Testis (tissue), 3 donors: ENCODE results near the gene HBA2. TPM values are rescaled to one million over a fixed set of nuclear protein-coding genes. Genes with fewer than 3 reads are reported as not detected.
"Not testable (repeated sequence)": the region's sequence is repeated elsewhere in the genome, so short reads cannot be mapped to it uniquely, and the experiment has no call there.

Source experiments
- DNase-seq: peaks from one replicate; pipeline ENCODE4 v3.0.0-alpha.2; 2019
- H3K27ac ChIP-seq, 2 donors: fragments of 200-600 bp; sonication (generic); one replicate each; pipeline ENCODE4 v1.5.1; 2019
- H3K27me3 ChIP-seq: fragments of 200-600 bp; sonication (generic); one replicate; pipeline ENCODE4 v1.5.1; 2019
- H3K36me3 ChIP-seq: fragments of 200-600 bp; sonication (generic); one replicate; pipeline ENCODE4 v1.5.1; 2017; ENCODE audit warnings: low read depth; ENCODE audit errors: missing control alignments
- H3K4me1 ChIP-seq: fragments of 200-600 bp; sonication (generic); one replicate; pipeline ENCODE4 v1.5.1; 2019
- H3K4me3 ChIP-seq, 2 donors: fragments of 200-600 bp; sonication (generic); one replicate each; pipeline ENCODE4 v1.5.1; 2017 to 2019
- H3K9me3 ChIP-seq: fragments of 200-600 bp; sonication (generic); one replicate; pipeline ENCODE4 v1.5.1; 2017
- POLR2A ChIP-seq: fragments of 450-650 bp; IDR thresholded peaks from one replicate; pipeline ENCODE4 v1.6.1; 2017; ENCODE audit warnings: antibody characterized with exemption, mild to moderate bottlenecking, moderate library complexity
- WGBS, 2 donors: methylation state at CpG; one replicate each; pipeline ENCODE4 v1.1.5; 2018; 5-methylcytosine and 5-hydroxymethylcytosine counted together
- intact Hi-C: fragments of 100-400 bp; cut with DNase I; formaldehyde crosslinking; loops from one replicate; pipeline ENCODE4 v1.15.1; 2023; ENCODE audit warnings: low total_unique reads
- polyA plus RNA-seq: library from polyadenylated mRNA; stranded (reverse); fragments of 350-450 nt; fragmentation: Illumina TruSeq; extraction: RNeasy Lipid Tissue Mini Kit (QIAGEN cat#74804); gene quantifications from one replicate; pipeline ENCODE4 v1.2.3, GENCODE V29; 2014; ENCODE audit warnings: low read depth, low replicate concordance; ENCODE audit not compliant: insufficient read depth
- total RNA-seq, 2 donors: library from RNA; depleted of rRNA; stranded (reverse); fragments of >200 nt; gene quantifications; one replicate each; pipeline ENCODE4 v1.2.3, GENCODE V29; 2016
- TF ChIP-seq, protein P1 (sequence below), 3 experiments: fragments of 450-650 bp in 2 of 3; fragments of 200-600 bp in 1 of 3; sonication (generic) in 1 of 3; IDR thresholded peaks; one replicate each; pipeline ENCODE4 v1.5.1; 2016 to 2019; ENCODE audit warnings: antibody characterized with exemption in 3 of 3, mild to moderate bottlenecking in 2 of 3, moderate library complexity in 1 of 3

HBA2 gene
- total and polyA plus RNA-seq, 3 donors from 2014 or later = 7.1 to 68.9 (median 27.4) TPM

DNA sequence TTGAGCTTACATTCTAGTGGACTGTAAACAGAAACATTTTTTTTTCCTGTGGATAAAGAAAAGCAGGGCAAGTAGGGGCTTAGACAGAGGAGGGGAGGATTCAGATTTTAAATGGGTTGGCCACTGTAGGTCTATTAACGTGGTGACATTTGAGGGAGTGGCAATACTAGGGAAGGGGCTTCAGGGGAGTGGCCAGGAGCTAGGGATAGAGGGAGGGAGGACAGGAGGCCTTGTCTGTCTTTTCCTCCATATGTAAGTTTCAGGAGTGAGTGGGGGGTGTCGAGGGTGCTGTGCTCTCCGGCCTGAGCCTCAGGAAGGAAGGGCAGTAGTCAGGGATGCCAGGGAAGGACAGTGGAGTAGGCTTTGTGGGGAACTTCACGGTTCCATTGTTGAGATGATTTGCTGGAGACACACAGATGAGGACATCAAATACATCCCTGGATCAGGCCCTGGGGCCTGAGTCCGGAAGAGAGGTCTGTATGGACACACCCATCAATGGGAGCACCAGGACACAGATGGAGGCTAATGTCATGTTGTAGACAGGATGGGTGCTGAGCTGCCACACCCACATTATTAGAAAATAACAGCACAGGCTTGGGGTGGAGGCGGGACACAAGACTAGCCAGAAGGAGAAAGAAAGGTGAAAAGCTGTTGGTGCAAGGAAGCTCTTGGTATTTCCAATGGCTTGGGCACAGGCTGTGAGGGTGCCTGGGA, 13.4 kb upstream of the HBA2 start:
- DNase-seq = no peak
- Histone ChIP-seq H3K27me3 (no peaks in the 10 kb centered on the region), H3K27ac (no peak overlapping the region), H3K9me3 (no peaks in the 10 kb centered on the region), H3K4me1 (peaks cover 4% of the 10 kb centered on the region), H3K36me3 (no peaks in the 10 kb centered on the region), H3K4me3 (no peak overlapping the region)
- TF ChIP-seq POLR2A = no peak
- TF ChIP-seq, protein P1, sequence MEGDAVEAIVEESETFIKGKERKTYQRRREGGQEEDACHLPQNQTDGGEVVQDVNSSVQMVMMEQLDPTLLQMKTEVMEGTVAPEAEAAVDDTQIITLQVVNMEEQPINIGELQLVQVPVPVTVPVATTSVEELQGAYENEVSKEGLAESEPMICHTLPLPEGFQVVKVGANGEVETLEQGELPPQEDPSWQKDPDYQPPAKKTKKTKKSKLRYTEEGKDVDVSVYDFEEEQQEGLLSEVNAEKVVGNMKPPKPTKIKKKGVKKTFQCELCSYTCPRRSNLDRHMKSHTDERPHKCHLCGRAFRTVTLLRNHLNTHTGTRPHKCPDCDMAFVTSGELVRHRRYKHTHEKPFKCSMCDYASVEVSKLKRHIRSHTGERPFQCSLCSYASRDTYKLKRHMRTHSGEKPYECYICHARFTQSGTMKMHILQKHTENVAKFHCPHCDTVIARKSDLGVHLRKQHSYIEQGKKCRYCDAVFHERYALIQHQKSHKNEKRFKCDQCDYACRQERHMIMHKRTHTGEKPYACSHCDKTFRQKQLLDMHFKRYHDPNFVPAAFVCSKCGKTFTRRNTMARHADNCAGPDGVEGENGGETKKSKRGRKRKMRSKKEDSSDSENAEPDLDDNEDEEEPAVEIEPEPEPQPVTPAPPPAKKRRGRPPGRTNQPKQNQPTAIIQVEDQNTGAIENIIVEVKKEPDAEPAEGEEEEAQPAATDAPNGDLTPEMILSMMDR (IDR thresholded peaks at IDR 0.05) = no peak
- intact Hi-C loops = no loop called here
- WGBS, 2 donors = 65 to 72% methylated on average over 6 of the region's 6 CpGs

DNA sequence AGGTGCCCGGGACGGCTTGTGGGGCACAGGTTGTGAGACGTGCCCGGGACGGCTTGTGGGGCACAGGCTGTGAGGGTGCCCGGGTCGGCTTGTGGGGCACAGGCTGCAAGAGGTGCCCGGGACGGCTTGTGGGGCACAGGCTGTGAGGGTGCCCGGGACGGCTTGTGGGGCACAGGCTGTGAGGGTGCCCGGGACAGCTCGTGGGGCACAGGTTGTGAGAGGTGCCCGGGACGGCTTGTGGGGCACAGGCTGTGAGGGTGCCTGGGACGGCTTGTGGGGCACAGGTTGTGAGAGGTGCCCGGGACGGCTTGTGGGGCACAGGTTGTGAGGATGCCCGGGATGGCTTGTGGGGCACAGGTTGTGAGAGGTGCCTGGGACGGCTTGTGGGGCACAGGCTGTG, 12.4 kb upstream of the HBA2 start:
- 63 to 94% methylated on average over 4 to 16 of the region's 20 CpGs for WGBS, 2 donors
- H3K4me3 ChIP-seq, H3K27ac ChIP-seq, H3K4me1 ChIP-seq, H3K27me3 ChIP-seq, H3K36me3 ChIP-seq, DNase-seq, H3K9me3 ChIP-seq, intact Hi-C loops: not testable (repeated sequence)

DNA sequence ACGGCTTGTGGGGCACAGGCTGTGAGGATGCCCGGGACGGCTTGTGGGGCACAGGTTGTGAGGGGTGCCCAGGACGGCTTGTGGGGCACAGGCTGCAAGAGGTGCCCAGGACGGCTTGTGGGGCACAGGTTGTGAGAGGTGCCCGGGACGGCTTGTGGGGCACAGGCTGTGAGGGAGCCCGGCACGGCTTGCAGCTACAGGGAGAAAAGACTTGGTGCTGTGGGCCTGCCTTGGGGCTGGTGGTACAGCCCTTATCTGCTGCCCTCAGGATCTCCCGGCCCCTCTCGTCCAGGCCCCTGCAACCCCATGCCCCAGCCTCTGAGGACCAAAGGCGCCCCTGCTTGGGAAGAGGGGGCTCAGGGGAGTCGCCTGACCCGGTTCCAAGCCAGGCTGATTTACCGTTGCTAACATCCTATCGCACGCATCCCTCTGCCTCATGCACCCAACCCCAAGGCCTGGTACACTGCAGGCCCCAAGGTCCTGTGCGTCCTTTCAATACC, 11.9 kb upstream of the HBA2 start:
- Histone ChIP-seq H3K36me3 (no peaks in the 10 kb centered on the region), H3K4me1 (peaks cover 7% of the 10 kb centered on the region), H3K9me3 (no peaks in the 10 kb centered on the region), H3K4me3 (no peak overlapping the region), H3K27ac (no peak overlapping the region), H3K27me3 (no peaks in the 10 kb centered on the region)
- 69 to 71% methylated on average over 10 to 18 of the region's 18 CpGs for WGBS, 2 donors
- intact Hi-C loops = no loop called here
- DNase-seq = no peak
- TF ChIP-seq, protein P1 (IDR thresholded peaks at IDR 0.05) = no peak
- no peak for TF ChIP-seq POLR2A

DNA sequence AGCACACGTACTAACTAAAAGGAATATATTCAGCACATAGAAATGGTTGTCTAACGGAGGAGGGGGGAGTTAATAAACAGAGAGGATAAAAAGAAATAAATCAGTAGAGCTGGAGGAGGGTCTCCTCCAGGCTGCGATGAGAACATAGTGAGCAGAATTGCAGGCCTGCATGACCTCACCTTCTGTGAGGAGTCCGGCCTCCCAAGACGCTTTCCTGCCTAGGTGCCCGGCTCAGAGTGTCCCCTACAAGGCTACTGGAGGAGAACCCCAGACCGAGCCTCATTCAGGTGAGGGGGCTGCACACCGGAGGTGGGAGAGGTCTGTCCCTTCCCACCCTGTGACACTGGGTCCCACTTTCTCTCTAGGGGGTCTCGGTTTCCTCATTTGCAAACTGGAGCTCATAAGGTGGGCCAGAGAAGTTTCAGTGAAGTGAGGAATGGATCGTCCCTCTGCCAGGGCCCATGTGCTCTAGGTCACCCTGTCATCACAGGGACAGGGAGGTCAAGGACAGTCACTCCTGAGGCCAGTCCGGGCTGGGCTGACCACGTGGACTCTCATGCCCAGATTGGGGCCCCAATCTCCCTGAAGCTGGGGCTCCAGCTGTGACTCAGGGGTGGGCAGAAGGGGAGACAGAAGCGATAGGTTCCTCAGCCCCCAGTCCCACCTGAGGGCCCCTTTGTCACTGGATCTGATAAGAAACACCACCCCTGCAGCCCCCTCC, 10.2 kb upstream of the HBA2 start:
- intact Hi-C loops = no loop called here
- 84 to 85% methylated on average over 11 to 13 of the region's 13 CpGs for WGBS, 2 donors
- no peak overlapping the region for H3K27ac ChIP-seq

DNA sequence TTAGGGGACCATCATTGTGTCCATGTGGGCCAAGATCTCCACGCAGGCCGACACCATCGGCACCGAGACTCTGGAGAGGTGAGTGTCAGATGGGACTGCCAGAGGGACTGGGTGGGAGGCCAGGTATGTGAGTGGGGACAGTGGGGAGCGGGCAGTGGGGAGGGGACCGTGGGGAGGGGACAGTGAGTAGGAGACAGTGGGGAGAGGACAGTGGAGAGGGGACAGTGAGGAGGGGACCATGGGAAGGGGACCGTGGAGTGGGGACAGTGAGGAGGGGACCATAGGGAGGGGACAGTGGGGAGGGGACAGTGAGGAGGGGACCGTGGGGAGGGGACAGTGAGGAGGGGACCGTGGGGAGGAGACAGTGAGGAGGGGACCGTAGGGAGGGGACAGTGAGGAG, 9.5 kb upstream of the HBA2 start:
- WGBS, 2 donors = 94 to 100% methylated on average over 3 to 8 of the region's 10 CpGs
- H3K36me3 ChIP-seq, H3K27me3 ChIP-seq: not testable (repeated sequence)

More for the DNA sequence above, 10.2 kb upstream of the HBA2 start:
- Histone ChIP-seq H3K9me3 (no peaks in the 10 kb centered on the region), H3K27me3 (no peaks in the 10 kb centered on the region), H3K4me1 (peaks cover 15% of the 10 kb centered on the region), H3K4me3 (no peak overlapping the region), H3K36me3 (no peaks in the 10 kb centered on the region)
- no peak for TF ChIP-seq POLR2A
- TF ChIP-seq, protein P1 (IDR thresholded peaks at IDR 0.05) = no peak
- DNase-seq = no peak

DNA sequence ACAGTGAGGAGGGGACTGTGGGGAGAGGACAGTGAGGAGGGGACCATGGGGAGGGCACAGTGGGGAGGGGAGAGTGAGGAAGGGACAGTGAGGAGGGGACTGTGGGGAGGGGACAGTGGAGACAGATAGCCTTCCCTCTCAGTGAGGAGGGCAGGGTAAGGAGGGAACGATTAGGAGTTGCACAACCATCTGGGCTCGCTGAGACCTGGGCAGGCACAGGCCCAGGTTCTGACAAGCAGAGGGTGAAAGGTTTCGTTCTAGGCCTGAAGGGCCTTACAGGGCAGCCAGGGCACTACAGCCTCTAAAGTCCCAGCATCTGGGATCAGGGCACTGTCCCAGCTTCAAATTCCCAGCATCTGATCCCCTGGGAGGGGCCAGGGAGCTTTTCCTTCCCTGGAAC, 9.0 kb upstream of the HBA2 start:
- intact Hi-C loops, H3K4me3 ChIP-seq, H3K27me3 ChIP-seq, DNase-seq, H3K27ac ChIP-seq, H3K36me3 ChIP-seq, H3K9me3 ChIP-seq: not testable (repeated sequence)
- WGBS, 2 donors = 40 to 56% methylated on average over 1 to 3 of the region's 3 CpGs
- H3K4me1 ChIP-seq = peaks cover 15% of the 10 kb centered on the region

More for the DNA sequence above, 9.5 kb upstream of the HBA2 start:
- H3K4me3 ChIP-seq, H3K27ac ChIP-seq, intact Hi-C loops, DNase-seq, H3K9me3 ChIP-seq: not testable (repeated sequence)
- H3K4me1 ChIP-seq = peaks cover 15% of the 10 kb centered on the region

DNA sequence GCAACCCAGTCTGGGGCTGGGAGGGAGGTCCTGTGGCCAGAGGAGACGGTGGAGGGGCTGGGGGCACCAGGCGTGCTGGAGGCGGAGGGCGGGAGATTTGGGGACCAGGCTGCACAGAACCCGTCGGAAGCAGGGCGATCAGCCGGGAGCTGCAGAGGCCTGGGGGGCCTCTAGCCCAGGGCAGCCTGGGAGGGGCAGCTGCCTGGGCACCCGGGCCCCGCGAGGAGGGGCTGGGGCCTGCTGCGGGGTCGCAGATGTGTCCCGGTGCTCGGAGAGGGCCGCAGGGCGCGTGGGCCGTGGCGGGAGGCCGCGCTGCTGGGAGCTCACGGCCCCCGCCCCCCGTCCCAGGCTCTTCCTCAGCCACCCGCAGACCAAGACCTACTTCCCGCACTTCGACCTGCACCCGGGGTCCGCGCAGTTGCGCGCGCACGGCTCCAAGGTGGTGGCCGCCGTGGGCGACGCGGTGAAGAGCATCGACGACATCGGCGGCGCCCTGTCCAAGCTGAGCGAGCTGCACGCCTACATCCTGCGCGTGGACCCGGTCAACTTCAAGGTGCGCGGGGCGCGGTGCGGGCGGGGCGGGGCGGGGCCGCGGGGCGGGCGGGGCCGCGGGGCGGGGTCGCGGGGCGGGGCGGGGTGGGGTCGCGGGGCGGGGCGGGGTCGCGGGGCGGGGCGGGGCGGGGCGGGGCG, 8.4 kb upstream of the HBA2 start:
- peaks cover 15% of the 10 kb centered on the region for H3K4me1 ChIP-seq
- H3K4me3 ChIP-seq, H3K27me3 ChIP-seq, intact Hi-C loops, H3K36me3 ChIP-seq, DNase-seq, H3K27ac ChIP-seq, H3K9me3 ChIP-seq: not testable (repeated sequence)
- no CpG with 5 or more reads among the region's 80 CpGs for WGBS, 2 donors
